IMR-90 (cell line): Measurements from ENCODE around the gene ARAP3. TPM values are rescaled to one million over a fixed set of nuclear protein-coding genes. Genes with fewer than 3 reads are reported as not detected.
A peak's percentile ranks its signal among the peaks of the same experiment; 100 is the strongest.

Experiments
- ATAC-seq: fragments of 200-7000 bp; cut with Tn5 transposase; 2 replicates; pipeline ENCODE4 v1.9.1; 2020; ENCODE audit warnings: low read depth, mild to moderate bottlenecking, moderate library complexity
- BruUV-seq: library from RNA; stranded (reverse); fragments of 400-500 nt; replicated peaks from 2 replicates; lab custom pipeline; 2021; lab: Mats Ljungman, UMichigan
- CTCF ChIA-PET: fragments of 300-600 bp; formaldehyde crosslinking; extraction: SDS; loops from one replicate; lab custom pipeline; 2021; ENCODE audit warnings: antibody characterized with exemption; lab: Yijun Ruan, JAX
- POLR2A ChIA-PET: fragments of 300-600 bp; sonication (Branson Sonifier 250); formaldehyde crosslinking; loops from one replicate; lab custom pipeline; 2022; ENCODE audit warnings: antibody characterized with exemption; ENCODE audit not compliant: unreplicated experiment; lab: Charles Lee
- DNase-seq: peaks from one replicate; pipeline ENCODE4 v3.0.0; 2013
- H2AFZ ChIP-seq: replicated peaks from 2 replicates; pipeline ENCODE3; 2013; ENCODE audit warnings: low read length, mild to moderate bottlenecking; ENCODE audit not compliant: poor library complexity
- H2AK5ac ChIP-seq: 2 replicates; pipeline ENCODE4 v1.6.1; 2013; ENCODE audit warnings: low read depth, low read length, inconsistent platforms
- H2AK9ac ChIP-seq: replicated peaks from 2 replicates; pipeline ENCODE3; 2013; ENCODE audit warnings: mild to moderate bottlenecking, low read depth, low read length, moderate library complexity; ENCODE audit not compliant: poor library complexity
- H2BK120ac ChIP-seq: 2 replicates; pipeline ENCODE4 v1.6.1; 2013; ENCODE audit warnings: low read depth, low read length, inconsistent platforms
- H2BK15ac ChIP-seq: 3 replicates; pipeline ENCODE4 v1.6.1; 2013; ENCODE audit warnings: low read depth, low read length, inconsistent platforms
- H2BK20ac ChIP-seq: 2 replicates; pipeline ENCODE4 v1.6.1; 2013; ENCODE audit warnings: low read depth, mild to moderate bottlenecking, inconsistent platforms, low read length, moderate library complexity
- H2BK5ac ChIP-seq: 2 replicates; pipeline ENCODE4 v1.6.1; 2013; ENCODE audit warnings: mild to moderate bottlenecking, low read depth, low read length, inconsistent platforms; ENCODE audit not compliant: poor library complexity, severe bottlenecking
- H3K14ac ChIP-seq: replicated peaks from 2 replicates; pipeline ENCODE4 v1.6.1; 2013; ENCODE audit warnings: low read depth, low read length, inconsistent platforms
- H3K18ac ChIP-seq: 2 replicates; pipeline ENCODE4 v1.6.1; 2013; ENCODE audit warnings: low read depth, low read length, control low read depth
- H3K23ac ChIP-seq: 2 replicates; pipeline ENCODE4 v1.6.1; 2013; ENCODE audit warnings: low read depth, low read length, inconsistent platforms
- H3K27ac ChIP-seq: 2 replicates; pipeline ENCODE4 v1.5.1; 2013; ENCODE audit warnings: mild to moderate bottlenecking, control low read depth, low read length; ENCODE audit not compliant: insufficient read depth
- H3K27me3 ChIP-seq: 2 replicates; pipeline ENCODE4 v1.6.1; 2013; ENCODE audit warnings: low read length; ENCODE audit not compliant: control insufficient read depth, insufficient read depth
- H3K36me3 ChIP-seq: 2 replicates; pipeline ENCODE4 v1.6.1; 2013; ENCODE audit warnings: low read length, mixed read lengths; ENCODE audit not compliant: control insufficient read depth, insufficient read depth
- H3K4ac ChIP-seq: 2 replicates; pipeline ENCODE4 v1.6.1; 2013; ENCODE audit warnings: low read depth, low read length, inconsistent platforms
- H3K4me1 ChIP-seq: 2 replicates; pipeline ENCODE4 v1.6.1; 2013; ENCODE audit warnings: low read length, mixed read lengths; ENCODE audit not compliant: control insufficient read depth, insufficient read depth
- H3K4me2 ChIP-seq: 2 replicates; pipeline ENCODE4 v1.6.1; 2013; ENCODE audit warnings: low read depth, mild to moderate bottlenecking, control low read depth, low read length, moderate library complexity
- H3K4me3 ChIP-seq: 2 replicates; pipeline ENCODE4 v1.5.1; 2013; ENCODE audit warnings: low read depth, mild to moderate bottlenecking, control low read depth, low read length, moderate library complexity; ENCODE audit not compliant: insufficient read depth
- H3K56ac ChIP-seq: 2 replicates; pipeline ENCODE4 v1.6.1; 2013; ENCODE audit warnings: low read length, inconsistent platforms; ENCODE audit not compliant: insufficient read depth; ENCODE audit errors: extremely low read depth
- H3K79me1 ChIP-seq, 2 experiments: 2 replicates each; pipeline ENCODE4 v1.6.1; 2013; ENCODE audit warnings: low read length in 2 of 2, inconsistent platforms in 1 of 2, low read depth in 1 of 2
- H3K9ac ChIP-seq: 2 replicates; pipeline ENCODE4 v1.6.1; 2013; ENCODE audit warnings: low read depth, low read length, control low read depth
- H3K9me1 ChIP-seq: 2 replicates; pipeline ENCODE4 v1.6.1; 2013; ENCODE audit warnings: low read length, inconsistent platforms; ENCODE audit not compliant: insufficient read depth
- H3K9me3 ChIP-seq: 2 replicates; pipeline ENCODE4 v1.6.1; 2013; ENCODE audit warnings: low read length; ENCODE audit not compliant: control insufficient read depth, insufficient read depth
- H4K20me1 ChIP-seq: 2 replicates; pipeline ENCODE4 v1.6.1; 2013; ENCODE audit warnings: low read length, inconsistent platforms; ENCODE audit not compliant: insufficient read depth
- H4K5ac ChIP-seq: 2 replicates; pipeline ENCODE4 v1.6.1; 2013; ENCODE audit warnings: mild to moderate bottlenecking, low read depth, low read length, control low read depth
- H4K8ac ChIP-seq, 2 experiments: 2 replicates each; pipeline ENCODE4 v1.6.1; 2013; ENCODE audit warnings: low read depth in 2 of 2, low read length in 2 of 2, control low read depth in 1 of 2, inconsistent platforms in 1 of 2
- H4K91ac ChIP-seq: 2 replicates; pipeline ENCODE4 v1.6.1; 2013; ENCODE audit warnings: low read depth, low read length, inconsistent platforms; ENCODE audit not compliant: insufficient read depth
- BHLHE40 ChIP-seq: fragments of 150-350 bp; IDR thresholded peaks from 2 replicates; pipeline ENCODE4 v1.6.1; 2016; ENCODE audit warnings: mild to moderate bottlenecking, low read depth, low read length
- CEBPB ChIP-seq: IDR thresholded peaks from 2 replicates; pipeline ENCODE4 v1.6.1; 2012; ENCODE audit warnings: low read depth, low read length, improper control_type of control experiment
- CHD1 ChIP-seq: IDR thresholded peaks from 2 replicates; pipeline ENCODE4 v1.6.1; 2012; ENCODE audit warnings: low read depth, low read length, improper control_type of control experiment
- CTCF ChIP-seq: conservative IDR thresholded peaks from 2 replicates; pipeline ENCODE4 v1.5.1; 2012; ENCODE audit warnings: mild to moderate bottlenecking, low read depth, low read length, improper control_type of control experiment
- ELK1 ChIP-seq: fragments of 150-350 bp; IDR thresholded peaks from 2 replicates; pipeline ENCODE4 v1.6.1; 2016; ENCODE audit warnings: low read depth, mild to moderate bottlenecking, low read length, moderate library complexity, borderline replicate concordance
- FOS ChIP-seq: fragments of 150-350 bp; IDR thresholded peaks from 2 replicates; pipeline ENCODE4 v1.6.1; 2016; ENCODE audit warnings: low read depth, low read length
- MAFK ChIP-seq: IDR thresholded peaks from 2 replicates; pipeline ENCODE4 v1.6.1; 2012; ENCODE audit warnings: low read depth, low read length, improper control_type of control experiment
- MXI1 ChIP-seq: IDR thresholded peaks from 2 replicates; pipeline ENCODE4 v1.6.1; 2012; ENCODE audit warnings: low read depth, mild to moderate bottlenecking, low read length, moderate library complexity, borderline replicate concordance
- NFE2L2 ChIP-seq: fragments of 150-350 bp; IDR thresholded peaks from 2 replicates; pipeline ENCODE4 v1.6.1; 2016; ENCODE audit warnings: low read depth, mild to moderate bottlenecking, low read length
- POLR2A ChIP-seq: IDR thresholded peaks from 2 replicates; pipeline ENCODE4 v1.6.1; 2012; ENCODE audit warnings: mild to moderate bottlenecking, low read depth, low read length
- RAD21 ChIP-seq: IDR thresholded peaks from 2 replicates; pipeline ENCODE4 v1.6.1; 2012; ENCODE audit warnings: low read length, improper control_type of control experiment
- RCOR1 ChIP-seq: IDR thresholded peaks from 2 replicates; pipeline ENCODE4 v1.6.1; 2012; ENCODE audit warnings: mild to moderate bottlenecking, low read length, improper control_type of control experiment; ENCODE audit not compliant: insufficient replicate concordance
- SMC3 ChIP-seq: fragments of 150-350 bp; IDR thresholded peaks from 2 replicates; pipeline ENCODE4 v1.6.1; 2016; ENCODE audit warnings: low read depth, mild to moderate bottlenecking, antibody characterized with exemption, low read length, moderate library complexity
- USF2 ChIP-seq: fragments of 150-350 bp; IDR thresholded peaks from 2 replicates; pipeline ENCODE4 v1.6.1; 2017; ENCODE audit warnings: mild to moderate bottlenecking, antibody characterized with exemption, low read length, low read depth
- WGBS, 2 experiments: methylation state at CpG; one replicate each; pipeline versions ENCODE4 v1.1.5 to v1.1.7; 2013; ENCODE audit warnings: missing lambda C conversion rate in 2 of 2; ENCODE audit not compliant: insufficient read length in 1 of 2; ENCODE audit errors: extremely low coverage in 2 of 2; 5-methylcytosine and 5-hydroxymethylcytosine counted together
- dilution Hi-C: fragments of 300-500 bp; cut with HindIII; formaldehyde crosslinking; loops from one replicate; pipeline ENCODE4 v1.14.3; 2018; ENCODE audit warnings: low sequenced_read_pairs; ENCODE audit not compliant: unreplicated experiment
- in situ Hi-C: fragments of 300-500 bp; cut with MboI; formaldehyde crosslinking; loops from 3 replicates; pipeline ENCODE4 v1.14.3; 2019; ENCODE audit warnings: low sequenced_read_pairs, inconsistent platforms, mixed read lengths
- intact Hi-C: fragments of 100-400 bp; cut with micrococcal nuclease; formaldehyde crosslinking; loops from 2 replicates; pipeline ENCODE4 v1.10.0; 2022
- polyA plus RNA-seq, 3 experiments: library from polyadenylated mRNA; depleted of rRNA; stranded (reverse); fragments of >200 nt; gene quantifications; 2 replicates each; pipeline ENCODE4 v1.2.3, GENCODE V29; 2012; ENCODE audit warnings: low replicate concordance in 1 of 3
- total RNA-seq: library from RNA; depleted of rRNA; stranded (reverse); fragments of >200 nt; gene quantifications from 2 replicates; pipeline ENCODE4 v1.2.3, GENCODE V29; 2012

ARAP3 gene
- total and polyA plus RNA-seq, 2 of the 4 experiments (the other 2 are of a cell fraction) = 2.2 to 6.9 TPM

- ChIA-PET CTCF (interaction anchor here (0.7 to 4.7 kb wide), 4 partner anchors 9 to 269 kb away, joined by 3 to 31 read pairs (median 21); partner anchors contain the start of gene PCDH1), POLR2A (no interaction called here)
- peak overlapping the region; percentile 60 for H2AFZ ChIP-seq
- no peak overlapping the region for H3K23ac ChIP-seq
- H4K8ac ChIP-seq = no peak overlapping the region
- ATAC-seq (no peak), DNase-seq (peak; percentile 55)
- intact Hi-C loops = loop anchor here (1.0 to 5.0 kb wide), 4 partner anchors 28 to 449 kb away; no protein-coding TSS in a partner anchor
- no peaks in the 10 kb centered on the region for H3K36me3 ChIP-seq
- peak overlapping the region; percentile 74 for H2AK9ac ChIP-seq
- no peaks in the 10 kb centered on the region for H3K9me3 ChIP-seq
- no peak overlapping the region for H3K9ac ChIP-seq
- no peaks in the 10 kb centered on the region for H4K20me1 ChIP-seq
- H3K4me2 ChIP-seq = no peak overlapping the region
- no peak overlapping the region for H3K56ac ChIP-seq
- in situ Hi-C loops = loop anchor here (5.0 to 25.0 kb wide), 2 partner anchors 264 to 419 kb away; partner anchors contain the start of genes NDFIP1 and PCDH12
- no peaks in the 10 kb centered on the region for H3K9me1 ChIP-seq
- no peak overlapping the region for H4K5ac ChIP-seq
- H2BK120ac ChIP-seq = no peak overlapping the region
- no peaks in the 10 kb centered on the region; the same call in 1 of the 2 replicates for H3K4me1 ChIP-seq
- H4K91ac ChIP-seq = no peak overlapping the region
- no TSS peak for BruUV-seq
- WGBS, 2 experiments = 41% methylated on average over 8 of the region's 25 CpGs; no CpG with 5 or more reads in 1 of the 2 experiments
- peaks cover 60% of the 10 kb centered on the region for H3K27me3 ChIP-seq
- no peak overlapping the region for H2BK15ac ChIP-seq
- H3K4me3 ChIP-seq = no peak overlapping the region
- no peak overlapping the region for H2BK5ac ChIP-seq
- no peaks in the 10 kb centered on the region for H3K79me1 ChIP-seq
- no peak overlapping the region for H3K27ac ChIP-seq
- no peak overlapping the region for H2AK5ac ChIP-seq
- dilution Hi-C loops = no loop called here
- no peak overlapping the region for H3K4ac ChIP-seq
- no peak overlapping the region for H2BK20ac ChIP-seq
- no peak overlapping the region for H3K14ac ChIP-seq
- no peak overlapping the region for H3K18ac ChIP-seq
- TF ChIP-seq MXI1 (no peak), BHLHE40 (no peak), NFE2L2 (no peak), FOS (no peak), CEBPB (no peak), CTCF (no peak), MAFK (no peak), SMC3 (no peak), CHD1 (no peak), RCOR1 (no peak), RAD21 (no peak), USF2 (no peak), ELK1 (no peak), POLR2A (no peak)
Observed at GRCh38 chr5:141692919-141693725, 11.1 kb upstream of the ARAP3 start.
